ENCODE measurements around the gene OGFOD2. TPM values are rescaled to one million over a fixed set of nuclear protein-coding genes. Genes with fewer than 3 reads are reported as not detected.
A peak's percentile ranks its signal among the peaks of the same experiment; 100 is the strongest.

Gene OGFOD2
- total RNA-seq, 4 donors from 2014 or later = 29.9 to 37.1 (median 31.4) TPM

- Histone ChIP-seq H3K9me3 (no peaks in the 10 kb centered on the region), H3K4me3 (no peak overlapping the region), H3K36me3 (no peaks in the 10 kb centered on the region), H3K27me3 (no peaks in the 10 kb centered on the region), H3K4me1 (peaks cover 0 to 37% (median 6%) of the 10 kb centered on the region in 4 donors), H3K27ac (no peak overlapping the region)
- no peak for DNase-seq
- TF ChIP-seq, protein P1, sequence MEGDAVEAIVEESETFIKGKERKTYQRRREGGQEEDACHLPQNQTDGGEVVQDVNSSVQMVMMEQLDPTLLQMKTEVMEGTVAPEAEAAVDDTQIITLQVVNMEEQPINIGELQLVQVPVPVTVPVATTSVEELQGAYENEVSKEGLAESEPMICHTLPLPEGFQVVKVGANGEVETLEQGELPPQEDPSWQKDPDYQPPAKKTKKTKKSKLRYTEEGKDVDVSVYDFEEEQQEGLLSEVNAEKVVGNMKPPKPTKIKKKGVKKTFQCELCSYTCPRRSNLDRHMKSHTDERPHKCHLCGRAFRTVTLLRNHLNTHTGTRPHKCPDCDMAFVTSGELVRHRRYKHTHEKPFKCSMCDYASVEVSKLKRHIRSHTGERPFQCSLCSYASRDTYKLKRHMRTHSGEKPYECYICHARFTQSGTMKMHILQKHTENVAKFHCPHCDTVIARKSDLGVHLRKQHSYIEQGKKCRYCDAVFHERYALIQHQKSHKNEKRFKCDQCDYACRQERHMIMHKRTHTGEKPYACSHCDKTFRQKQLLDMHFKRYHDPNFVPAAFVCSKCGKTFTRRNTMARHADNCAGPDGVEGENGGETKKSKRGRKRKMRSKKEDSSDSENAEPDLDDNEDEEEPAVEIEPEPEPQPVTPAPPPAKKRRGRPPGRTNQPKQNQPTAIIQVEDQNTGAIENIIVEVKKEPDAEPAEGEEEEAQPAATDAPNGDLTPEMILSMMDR (IDR thresholded peaks at IDR 0.05) = no peak
- no peak for TF ChIP-seq POLR2A (IDR thresholded peaks at IDR 0.05)
Observed at GRCh38 chr12:122949405-122949804, 25.6 kb upstream of the OGFOD2 start.

GRCh38 chr12:122949816-122950675, 25.0 kb upstream of the OGFOD2 start:
- Histone ChIP-seq H3K36me3 (no peaks in the 10 kb centered on the region), H3K9me3 (no peaks in the 10 kb centered on the region), H3K27ac (no peak overlapping the region), H3K27me3 (no peaks in the 10 kb centered on the region), H3K4me3 (no peak overlapping the region), H3K4me1 (peaks cover 0 to 32% (median 6%) of the 10 kb centered on the region in 4 donors)
- TF ChIP-seq, protein P1 (IDR thresholded peaks at IDR 0.05) = no peak
- TF ChIP-seq POLR2A (IDR thresholded peaks at IDR 0.05) = no peak
- DNase-seq = no peak

DNA sequence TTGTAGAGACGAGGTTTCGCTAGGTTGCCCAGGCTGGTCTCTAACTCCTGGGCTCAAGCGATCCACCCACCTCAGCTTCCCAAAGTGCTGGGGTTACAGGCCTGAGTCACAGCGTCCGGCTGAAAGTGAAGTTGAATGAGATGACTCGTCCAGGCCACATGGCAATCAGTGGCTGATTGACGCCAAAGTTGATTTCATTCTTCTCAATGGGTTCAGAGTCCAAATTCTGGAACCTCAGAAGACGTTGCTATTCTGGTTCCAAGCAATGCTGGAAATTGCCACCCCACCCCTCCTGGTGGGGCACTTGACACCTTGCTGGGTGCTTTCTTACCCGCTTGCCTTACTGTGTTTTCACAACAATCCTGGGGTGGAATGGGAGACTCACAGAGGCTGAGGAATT, 23.6 kb upstream of the OGFOD2 start:
- Histone ChIP-seq H3K27ac (peak overlapping the region in 3 of 4 donors; percentile 44 to 80 (median 51)), H3K4me3 (no peak overlapping the region), H3K9me3 (no peaks in the 10 kb centered on the region), H3K27me3 (no peaks in the 10 kb centered on the region), H3K4me1 (peaks cover 0 to 29% (median 6%) of the 10 kb centered on the region in 4 donors), H3K36me3 (no peaks in the 10 kb centered on the region)
- peak in 2 of 3 donors; percentile 64 to 82 for DNase-seq
- TF ChIP-seq POLR2A (IDR thresholded peaks at IDR 0.05) = no peak
- TF ChIP-seq, protein P1 (IDR thresholded peaks at IDR 0.05) = peak in 3 of 6 experiments; percentile 34 to 44 (median 38)

- Histone ChIP-seq H3K36me3 (no peaks in the 10 kb centered on the region), H3K27ac (peak overlapping the region in 3 of 4 donors; percentile 44 to 80 (median 51)), H3K9me3 (no peaks in the 10 kb centered on the region), H3K27me3 (no peaks in the 10 kb centered on the region), H3K4me3 (no peak overlapping the region), H3K4me1 (peaks cover 0 to 22% (median 5%) of the 10 kb centered on the region in 4 donors)
- TF ChIP-seq, protein P1 (IDR thresholded peaks at IDR 0.05) = peak; percentile 55 to 97 (median 90)
- peak in 1 of 2 donors; percentile 15 for TF ChIP-seq POLR2A (IDR thresholded peaks at IDR 0.05)
- peak; percentile 74 to 92 (median 84) for DNase-seq
Observed at GRCh38 chr12:122951979-122952892, 22.8 kb upstream of the OGFOD2 start.

- H3K4me3 ChIP-seq = no peak overlapping the region
- DNase-seq = no peak
- no peaks in the 10 kb centered on the region for H3K27me3 ChIP-seq
- no peak overlapping the region for H3K27ac ChIP-seq
- H3K36me3 ChIP-seq = peaks cover 0 to 11% (median 0%) of the 10 kb centered on the region in 3 donors
- TF ChIP-seq POLR2A (IDR thresholded peaks at IDR 0.05) = no peak
- TF ChIP-seq, protein P1 (IDR thresholded peaks at IDR 0.05) = no peak
- peaks cover 0 to 16% (median 3%) of the 10 kb centered on the region in 4 donors for H3K4me1 ChIP-seq
- H3K9me3 ChIP-seq = no peaks in the 10 kb centered on the region
Observed at GRCh38 chr12:122955156-122955555, 19.9 kb upstream of the OGFOD2 start.
